DMS 273 (cell line): ENCODE results near the gene CSNK2B.

ENCODE experiments used
- DNase-seq: peaks from one replicate; lab custom pipeline; 2025; ENCODE audit not compliant: unreplicated experiment; lab: John Stamatoyannopoulos, UW

Gene CSNK2B

DNA sequence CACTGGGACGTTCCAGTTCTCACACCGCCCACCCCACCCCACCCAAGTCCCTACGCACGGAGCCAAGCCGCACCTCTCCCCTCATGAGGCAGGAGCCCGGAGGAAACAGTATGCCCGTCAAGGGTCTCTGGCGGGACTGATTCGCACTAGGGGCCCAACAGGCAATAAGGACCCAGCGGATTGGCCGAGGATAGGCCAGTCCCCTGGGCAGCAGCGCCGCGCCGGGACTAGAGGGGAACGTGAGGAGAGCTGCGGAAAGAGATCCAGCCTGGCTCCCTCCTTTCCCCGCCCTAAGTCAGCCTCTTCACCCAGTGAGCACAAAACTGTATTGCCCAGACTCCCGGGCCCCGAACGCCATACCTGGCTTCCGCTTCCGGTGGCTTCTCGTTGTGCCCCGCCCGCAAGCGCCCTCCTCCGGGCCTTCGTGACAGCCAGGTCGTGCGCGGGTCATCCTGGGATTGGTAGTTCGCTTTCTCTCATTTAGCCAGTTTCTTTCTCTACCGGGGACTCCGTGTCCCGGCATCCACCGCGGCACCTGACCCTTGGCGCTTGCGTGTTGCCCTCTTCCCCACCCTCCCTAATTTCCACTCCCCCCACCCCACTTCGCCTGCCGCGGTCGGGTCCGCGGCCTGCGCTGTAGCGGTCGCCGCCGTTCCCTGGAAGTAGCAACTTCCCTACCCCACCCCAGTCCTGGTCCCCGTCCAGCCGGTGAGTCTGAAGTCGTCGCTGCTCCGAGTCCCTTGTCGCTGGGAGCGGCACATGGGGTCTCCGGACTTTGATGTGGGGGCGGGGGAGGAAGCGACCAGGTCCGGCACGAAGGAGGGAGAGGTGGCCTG is at the start of gene CSNK2B:
Gene CSNK2B, plus strand, starts transcription at position 580 of the 836 bp plus-strand sequence. CDS start 752 bp downstream, outside the sequence.
- peak; percentile 99 for DNase-seq

DNA sequence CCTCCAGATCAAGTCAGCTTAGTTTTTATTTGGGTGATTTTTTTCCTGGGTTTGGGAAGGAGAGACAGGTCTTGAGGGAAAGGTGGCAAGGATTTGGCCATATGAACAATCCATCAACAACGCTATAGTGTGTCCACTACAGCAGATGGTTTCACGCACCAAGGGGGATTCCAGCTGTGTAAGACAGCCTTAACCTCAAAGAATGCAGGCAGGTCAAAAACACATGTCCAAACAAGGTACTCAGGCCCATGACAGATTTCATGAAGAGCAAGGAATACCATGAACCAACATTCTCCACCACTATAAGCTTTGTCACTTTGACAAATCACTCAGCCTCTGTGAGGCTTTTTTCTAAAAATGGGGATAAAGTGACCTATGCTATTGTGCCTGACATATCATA is 48.9 kb upstream of the CSNK2B start:
- peak; percentile 36 for DNase-seq

DNA sequence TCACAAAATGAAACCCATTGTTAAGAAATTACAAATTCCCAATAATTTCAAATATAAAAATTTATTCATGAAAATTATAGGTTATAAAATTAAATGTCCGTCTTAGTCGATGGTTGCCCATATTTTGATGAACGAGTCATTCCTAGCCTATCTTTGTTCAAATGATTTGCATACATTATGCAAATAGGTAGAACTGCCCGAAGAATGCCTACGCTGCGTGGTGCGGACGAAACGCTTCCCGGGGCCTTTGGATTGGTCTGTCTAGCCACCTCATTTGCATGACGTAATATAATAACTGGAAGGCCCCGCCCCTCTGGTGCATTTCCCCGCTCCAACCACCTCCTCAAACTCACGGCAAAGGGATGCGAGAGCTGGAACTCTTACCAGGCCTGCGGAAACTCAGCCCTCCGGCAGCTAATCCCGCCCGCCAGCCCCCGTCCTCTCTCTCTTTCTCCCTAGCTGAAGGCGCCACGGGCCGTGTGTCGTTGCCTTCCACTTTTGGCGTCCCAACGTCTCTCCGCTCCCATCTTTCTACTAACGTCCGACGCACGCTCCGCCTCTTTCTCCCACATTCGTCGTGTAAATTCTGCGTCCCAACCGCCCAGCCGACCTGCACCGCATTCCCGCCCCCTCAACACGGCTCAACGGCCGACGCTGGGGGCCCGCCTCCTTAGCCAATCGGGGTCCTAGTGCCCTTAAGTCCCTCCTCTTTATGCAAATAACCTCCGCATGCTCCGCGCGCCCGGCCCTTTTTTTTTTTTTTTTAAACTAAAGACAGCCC is 45.9 kb upstream of the CSNK2B start:
- peak; percentile 100 for DNase-seq

DNA sequence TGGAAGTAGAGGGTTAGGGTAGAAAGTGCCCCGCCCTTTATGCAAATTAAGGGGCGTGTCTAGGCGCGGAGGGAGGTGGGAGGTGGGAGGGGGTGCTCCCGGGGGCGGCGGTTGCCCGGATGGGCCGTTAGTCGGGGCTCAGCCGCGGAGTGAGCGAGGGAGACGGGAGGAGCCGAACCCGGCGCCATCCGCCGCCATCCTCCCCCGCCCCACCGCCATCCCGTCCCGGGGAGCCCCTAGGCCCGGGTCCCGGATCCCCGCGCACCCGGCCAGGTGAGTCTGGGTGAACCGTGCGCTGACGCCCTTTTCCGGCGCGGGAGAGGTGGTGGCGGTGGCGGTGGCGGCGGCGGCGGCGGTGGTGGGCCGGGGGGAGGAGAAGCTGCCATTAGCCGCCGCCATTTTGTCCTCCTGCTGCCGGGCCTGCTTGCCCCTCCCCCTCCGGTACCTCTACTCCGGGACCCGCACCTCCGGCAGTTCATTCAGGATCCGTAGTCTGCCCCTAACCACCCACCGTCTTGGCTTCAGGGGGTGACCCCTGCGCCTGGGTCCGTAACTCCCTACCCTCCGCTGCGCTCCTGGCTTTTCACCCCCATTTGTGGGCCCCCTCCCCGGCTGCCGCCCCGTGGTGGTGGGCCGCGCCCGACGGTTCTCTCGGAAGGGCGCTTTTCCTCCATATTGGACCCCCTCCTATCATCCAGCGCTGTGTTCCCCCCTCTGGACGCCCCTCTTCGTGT is 45.1 kb upstream of the CSNK2B start, which contains the start of gene PRRC2A:
Gene PRRC2A, plus strand, starts transcription at position 130 of the 734 bp plus-strand sequence. CDS start 2,075 bp downstream, outside the sequence.
- peak; percentile 100 for DNase-seq

DNA sequence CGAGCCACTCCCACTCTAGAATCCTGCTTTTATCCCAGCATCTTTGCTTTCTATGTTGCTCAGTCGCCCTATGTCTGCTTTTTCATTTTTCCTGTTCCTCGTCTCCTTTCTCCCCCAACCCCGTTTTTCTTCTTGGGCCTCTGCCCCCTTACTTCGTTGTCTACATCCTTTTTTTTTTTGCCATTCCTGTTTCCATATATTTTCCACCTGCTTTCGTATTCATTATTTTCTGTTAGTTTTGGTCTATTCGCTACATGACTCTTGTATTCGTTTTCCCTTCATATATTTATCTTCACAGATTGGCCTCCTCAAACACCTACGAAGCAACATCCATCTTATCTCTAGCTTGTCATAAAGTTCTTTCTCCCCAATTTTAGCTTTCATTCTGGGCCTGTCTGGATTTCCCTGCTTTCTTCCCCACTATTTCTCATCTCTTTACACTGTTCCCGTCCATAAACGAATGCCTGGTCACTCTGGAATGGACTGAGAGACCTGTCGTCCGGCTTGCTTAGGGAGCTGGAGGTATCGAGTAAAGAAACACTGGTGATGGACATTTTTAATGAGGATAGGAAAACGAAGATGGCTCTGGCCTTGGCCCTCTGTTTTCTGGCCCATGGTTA is 44.5 kb upstream of the CSNK2B start:
- no peak for DNase-seq

DNA sequence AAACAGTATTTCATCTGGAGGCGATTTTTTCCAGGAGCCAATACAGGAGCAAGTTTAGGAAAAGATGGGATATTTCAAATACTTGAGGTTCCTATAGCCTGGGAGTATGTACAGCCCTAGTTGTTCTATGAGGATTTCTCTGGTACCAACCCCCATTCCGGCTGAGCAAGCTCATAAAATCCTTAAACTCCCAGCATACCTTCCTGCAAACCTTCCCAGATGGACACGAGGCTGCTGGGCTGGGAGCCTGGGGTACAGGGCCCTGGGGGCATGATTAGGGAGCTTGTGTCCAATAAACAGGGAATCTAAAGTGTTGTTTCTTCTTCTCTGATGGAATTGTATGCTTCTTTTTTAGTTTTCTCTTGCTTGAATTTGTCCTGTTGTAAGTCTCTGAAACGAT is 43.9 kb upstream of the CSNK2B start:
- peak; percentile 34 for DNase-seq

DNA sequence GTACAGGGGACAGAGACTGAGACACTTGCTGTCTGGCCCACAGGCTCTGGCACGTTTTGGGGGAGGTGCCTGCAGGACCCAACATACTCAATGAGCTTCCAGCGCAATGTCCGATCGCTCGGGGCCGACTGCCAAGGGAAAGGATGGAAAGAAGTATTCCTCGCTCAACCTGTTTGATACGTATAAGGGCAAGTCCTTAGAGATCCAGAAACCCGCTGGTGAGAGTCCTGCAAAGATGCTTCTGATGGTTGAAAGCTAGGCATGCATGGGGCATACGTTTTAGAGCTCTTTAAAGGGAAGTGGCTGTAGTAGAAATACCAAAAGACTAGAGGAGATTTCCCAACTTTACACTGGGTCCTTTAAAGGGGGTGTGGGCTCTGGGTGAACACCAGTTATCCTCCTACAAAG is 43.2 kb upstream of the CSNK2B start:
- DNase-seq, result no peak

DNA sequence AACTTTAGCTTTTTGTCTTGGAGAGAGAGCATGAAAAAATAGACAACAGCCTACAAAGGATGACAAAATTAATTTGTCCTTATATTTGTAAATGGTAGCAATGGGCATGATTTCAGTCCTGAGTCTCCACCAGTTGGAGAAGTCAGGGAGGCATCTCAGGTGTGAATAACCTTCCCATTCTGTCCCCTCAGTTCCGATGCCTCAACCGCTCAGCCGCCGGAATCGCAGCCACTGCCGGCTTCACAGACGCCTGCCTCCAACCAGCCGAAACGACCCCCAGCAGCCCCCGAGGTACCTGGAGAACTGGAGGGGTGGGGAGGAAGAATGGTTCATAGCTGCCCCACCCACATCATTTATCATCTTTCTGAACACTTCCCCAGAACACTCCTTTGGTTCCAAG is 41.8 kb upstream of the CSNK2B start:
- DNase-seq, result no peak

DNA sequence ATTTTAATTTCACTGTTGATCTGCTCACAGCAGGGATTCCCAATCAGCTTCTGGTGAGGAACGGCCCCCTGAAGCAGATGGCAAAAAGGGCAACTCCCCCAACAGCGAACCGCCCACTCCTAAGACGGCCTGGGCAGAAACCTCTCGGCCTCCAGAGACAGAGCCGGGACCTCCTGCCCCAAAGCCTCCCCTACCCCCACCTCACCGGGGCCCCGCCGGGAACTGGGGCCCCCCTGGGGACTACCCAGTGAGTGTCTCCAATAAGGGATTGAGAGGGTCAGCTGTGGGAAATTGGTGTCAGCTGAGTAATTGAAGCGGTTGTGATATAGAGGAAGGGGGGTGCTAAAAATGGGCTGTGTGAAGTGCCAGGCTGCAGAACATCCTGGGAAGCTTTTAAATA is 38.9 kb upstream of the CSNK2B start:
- no peak for DNase-seq

DNA sequence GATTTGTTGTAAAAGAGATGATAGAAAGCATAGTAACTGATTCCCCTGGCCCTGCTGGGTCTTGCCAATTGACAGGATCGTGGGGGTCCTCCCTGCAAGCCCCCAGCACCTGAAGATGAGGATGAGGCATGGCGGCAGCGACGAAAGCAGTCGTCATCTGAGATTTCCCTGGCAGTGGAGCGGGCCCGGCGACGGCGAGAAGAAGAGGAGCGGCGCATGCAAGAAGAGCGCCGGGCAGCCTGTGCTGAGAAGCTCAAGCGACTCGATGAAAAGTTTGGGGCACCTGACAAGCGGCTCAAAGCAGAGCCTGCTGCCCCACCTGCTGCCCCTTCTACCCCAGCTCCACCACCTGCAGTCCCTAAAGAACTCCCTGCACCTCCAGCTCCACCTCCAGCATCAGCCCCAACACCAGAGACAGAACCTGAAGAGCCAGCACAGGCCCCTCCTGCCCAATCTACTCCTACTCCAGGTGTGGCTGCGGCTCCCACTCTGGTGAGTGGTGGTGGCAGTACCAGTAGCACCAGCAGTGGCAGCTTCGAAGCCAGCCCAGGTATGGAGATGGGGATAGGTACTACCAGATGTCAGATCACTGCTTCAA is 38.1 kb upstream of the CSNK2B start:
- no peak for DNase-seq

DNA sequence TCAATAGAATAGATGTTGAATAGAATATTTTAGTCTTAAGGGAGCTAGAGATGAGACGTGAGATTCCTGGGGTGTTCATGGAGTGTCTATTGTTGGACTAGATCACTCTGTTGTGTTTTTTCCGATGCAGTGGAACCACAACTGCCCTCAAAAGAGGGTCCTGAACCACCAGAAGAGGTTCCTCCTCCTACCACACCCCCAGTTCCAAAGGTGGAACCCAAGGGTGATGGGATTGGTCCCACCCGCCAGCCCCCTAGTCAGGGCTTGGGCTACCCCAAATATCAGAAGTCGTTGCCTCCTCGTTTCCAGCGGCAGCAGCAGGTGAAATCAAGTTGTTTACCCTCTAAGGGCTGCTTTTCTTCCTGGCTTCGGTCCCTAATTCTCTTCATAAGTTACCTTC is 36.9 kb upstream of the CSNK2B start:
- DNase-seq, result no peak

DNA sequence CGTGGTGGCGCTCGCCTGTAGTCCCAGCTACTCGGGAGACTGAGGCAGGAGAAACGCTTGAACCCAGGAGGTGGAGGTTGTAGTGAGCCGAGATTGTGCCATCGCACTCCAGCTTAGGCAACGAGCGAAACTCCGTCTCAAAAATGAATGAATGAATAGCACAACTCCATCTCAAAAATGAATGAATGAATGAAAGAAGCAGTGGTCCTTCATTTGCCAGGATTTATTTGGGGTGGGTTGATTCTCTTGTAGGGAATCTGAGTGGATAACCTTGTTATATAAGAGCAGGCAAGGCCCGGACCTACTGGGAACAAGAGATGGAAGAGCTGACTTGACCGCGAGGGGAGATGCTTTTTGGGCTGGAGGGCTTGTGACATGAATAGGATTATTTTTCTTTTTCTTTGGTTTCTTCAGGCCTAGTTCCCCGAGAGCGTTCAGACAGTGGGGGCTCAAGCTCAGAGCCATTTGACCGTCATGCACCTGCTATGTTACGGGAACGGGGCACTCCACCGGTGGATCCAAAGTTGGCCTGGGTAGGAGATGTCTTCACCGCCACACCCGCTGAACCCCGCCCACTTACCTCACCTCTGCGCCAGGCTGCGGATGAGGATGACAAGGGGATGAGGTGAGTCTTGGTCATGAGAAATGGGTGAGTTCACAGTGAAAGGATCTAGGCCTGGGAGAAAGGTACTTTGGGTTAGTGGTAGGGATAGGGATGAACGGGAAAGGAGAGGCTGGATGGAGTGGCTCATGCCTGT is 35.5 kb upstream of the CSNK2B start:
- no peak for DNase-seq

DNA sequence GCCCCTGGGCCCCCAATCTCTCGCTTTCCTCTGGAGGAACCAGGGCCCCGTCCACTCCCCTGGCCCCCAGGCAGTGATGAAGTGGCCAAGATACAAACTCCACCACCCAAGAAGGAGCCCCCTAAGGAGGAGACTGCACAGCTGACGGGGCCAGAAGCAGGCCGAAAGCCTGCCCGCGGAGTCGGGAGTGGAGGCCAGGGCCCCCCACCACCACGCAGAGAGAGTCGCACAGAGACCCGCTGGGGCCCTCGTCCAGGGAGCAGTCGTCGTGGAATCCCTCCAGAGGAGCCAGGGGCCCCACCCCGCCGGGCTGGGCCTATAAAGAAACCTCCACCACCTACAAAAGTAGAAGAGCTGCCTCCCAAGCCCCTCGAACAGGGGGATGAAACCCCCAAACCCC is 34.7 kb upstream of the CSNK2B start:
- no peak for DNase-seq

DNA sequence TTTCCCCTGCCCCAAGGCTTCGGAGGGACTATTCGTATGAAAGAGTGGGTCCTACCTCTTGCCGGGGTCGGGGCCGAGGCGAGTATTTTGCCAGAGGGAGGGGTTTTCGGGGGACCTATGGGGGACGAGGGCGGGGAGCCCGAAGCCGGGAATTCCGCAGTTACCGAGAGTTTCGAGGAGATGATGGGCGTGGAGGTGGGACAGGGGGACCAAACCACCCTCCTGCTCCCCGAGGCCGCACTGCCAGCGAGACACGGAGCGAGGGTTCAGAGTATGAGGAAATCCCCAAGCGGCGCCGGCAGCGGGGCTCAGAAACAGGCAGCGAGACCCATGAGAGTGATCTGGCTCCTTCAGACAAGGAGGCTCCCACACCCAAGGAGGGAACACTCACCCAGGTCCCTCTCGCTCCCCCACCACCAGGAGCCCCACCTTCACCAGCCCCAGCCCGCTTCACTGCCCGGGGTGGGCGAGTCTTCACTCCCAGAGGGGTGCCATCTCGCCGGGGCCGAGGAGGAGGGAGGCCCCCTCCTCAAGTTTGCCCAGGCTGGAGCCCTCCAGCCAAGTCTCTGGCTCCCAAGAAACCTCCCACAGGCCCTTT is 34.1 kb upstream of the CSNK2B start:
- no peak for DNase-seq

DNA sequence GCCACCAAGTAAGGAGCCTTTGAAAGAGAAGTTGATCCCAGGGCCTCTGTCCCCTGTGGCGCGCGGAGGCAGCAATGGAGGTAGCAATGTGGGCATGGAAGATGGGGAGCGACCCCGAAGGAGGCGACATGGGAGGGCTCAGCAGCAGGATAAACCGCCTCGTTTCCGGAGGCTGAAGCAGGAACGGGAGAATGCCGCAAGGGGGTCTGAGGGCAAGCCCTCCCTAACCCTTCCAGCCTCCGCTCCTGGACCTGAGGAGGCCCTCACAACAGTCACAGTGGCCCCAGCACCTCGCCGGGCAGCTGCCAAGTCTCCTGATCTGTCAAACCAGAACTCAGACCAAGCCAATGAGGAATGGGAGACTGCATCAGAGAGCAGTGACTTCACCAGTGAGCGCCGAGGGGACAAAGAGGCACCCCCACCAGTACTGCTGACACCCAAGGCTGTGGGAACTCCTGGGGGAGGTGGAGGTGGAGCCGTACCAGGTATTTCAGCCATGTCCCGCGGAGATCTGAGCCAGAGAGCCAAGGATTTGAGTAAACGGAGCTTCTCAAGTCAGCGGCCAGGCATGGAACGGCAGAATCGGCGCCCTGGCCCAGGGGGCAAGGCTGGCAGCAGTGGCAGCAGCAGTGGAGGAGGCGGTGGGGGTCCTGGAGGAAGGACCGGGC is 33.5 kb upstream of the CSNK2B start:
- DNase-seq, result no peak

DNA sequence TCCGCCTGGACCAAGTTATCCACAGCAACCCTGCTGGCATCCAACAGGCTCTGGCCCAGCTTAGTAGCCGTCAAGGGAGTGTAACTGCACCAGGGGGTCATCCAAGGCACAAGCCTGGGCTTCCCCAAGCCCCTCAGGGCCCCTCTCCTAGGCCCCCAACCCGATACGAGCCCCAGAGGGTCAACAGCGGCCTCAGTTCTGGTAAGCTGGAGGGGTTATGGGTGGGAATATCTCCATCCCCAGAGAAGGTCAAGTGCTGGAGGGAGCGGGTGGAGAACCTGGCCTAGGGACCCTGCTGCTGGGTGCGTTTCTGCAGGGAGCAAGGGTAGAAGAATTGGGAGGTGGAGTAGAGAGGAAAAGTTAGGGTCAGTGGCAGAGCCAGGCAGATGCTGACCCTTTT is 32.4 kb upstream of the CSNK2B start:
- DNase-seq, result no peak

DNA sequence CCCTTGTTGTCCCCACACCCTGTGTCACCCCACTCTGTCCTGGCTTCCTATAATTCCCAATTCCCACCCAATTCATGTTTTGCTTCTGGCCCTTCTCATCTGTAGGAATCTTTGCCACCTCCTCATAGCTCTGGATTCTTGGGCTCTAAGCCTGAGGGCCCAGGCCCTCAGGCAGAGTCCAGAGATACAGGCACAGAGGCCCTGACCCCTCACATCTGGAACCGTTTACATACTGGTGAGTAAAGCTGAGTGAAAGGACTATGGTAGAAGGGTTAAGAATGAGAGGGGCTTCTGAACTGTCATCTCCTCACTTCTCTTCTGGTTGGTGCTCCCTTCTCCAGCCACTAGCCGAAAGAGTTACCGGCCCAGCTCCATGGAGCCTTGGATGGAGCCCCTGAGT is 31.7 kb upstream of the CSNK2B start:
- DNase-seq, result no peak

DNA sequence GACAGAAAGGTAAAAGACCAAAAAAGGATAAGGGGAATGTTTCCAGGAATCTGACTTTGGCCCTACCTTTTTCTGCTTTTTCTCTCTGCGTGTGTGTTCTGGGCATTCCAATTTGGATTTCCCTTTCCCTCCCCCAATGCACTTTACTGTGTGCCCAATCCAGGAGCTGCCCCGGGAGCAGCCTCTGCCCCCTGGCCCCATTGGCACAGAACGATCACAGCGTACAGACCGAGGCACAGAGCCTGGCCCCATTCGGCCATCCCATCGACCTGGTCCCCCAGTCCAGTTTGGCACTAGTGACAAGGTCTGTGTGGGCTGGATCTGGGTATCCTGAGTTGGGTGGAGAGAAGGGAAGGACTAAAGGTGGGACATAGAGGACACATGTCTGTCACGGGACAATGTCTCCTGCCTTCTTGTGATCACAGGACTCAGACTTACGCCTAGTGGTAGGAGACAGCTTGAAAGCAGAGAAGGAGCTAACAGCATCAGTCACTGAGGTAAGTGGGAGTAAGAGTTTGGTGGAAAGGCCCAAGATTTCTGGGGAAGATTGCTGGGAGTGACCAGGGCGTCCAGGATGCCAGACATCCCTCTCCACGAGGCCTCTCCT is 30.8 kb upstream of the CSNK2B start:
- no peak for DNase-seq
